ENCODE measurements around the gene SV2A.
"Not testable (repeated sequence)": the region's sequence is repeated elsewhere in the genome, so short reads cannot be mapped to it uniquely, and the experiment has no call there.

SV2A gene

GRCh38 chr1:149963358-149963757 is 45.7 kb upstream of the SV2A start:
- Histone ChIP-seq H4K20me1 (ENCODE audit: insufficient read depth, low read length) (no peaks in the 10 kb centered on the region), H3K9ac (ENCODE audit: low read length) (no peak overlapping the region), H3K36me3 (replicated peaks; ENCODE audit: low read depth, low read length) (peaks cover 22% of the 10 kb centered on the region), H3K27ac (ENCODE audit: low read length) (no peak overlapping the region), H3K4me1 (ENCODE audit: low read length) (no peaks in the 10 kb centered on the region), H3K9me3 (ENCODE audit: insufficient read depth, low read length) (no peaks in the 10 kb centered on the region), H3K79me2 (ENCODE audit: low read length) (no peaks in the 10 kb centered on the region), H2AFZ (ENCODE audit: low read depth, low read length) (no peak overlapping the region), H3K4me2 (ENCODE audit: low read length) (no peak overlapping the region), H3K27me3 (ENCODE audit: low read depth, low read length) (no peaks in the 10 kb centered on the region), H3K4me3 (ENCODE audit: low read length) (no peak overlapping the region)
- TF ChIP-seq CTCF (IDR thresholded peaks at IDR 0.05; ENCODE audit: low read depth, low read length) (no peak), EZH2phosphoT487 (IDR thresholded peaks at IDR 0.05; ENCODE audit: low read depth) (no peak)

GRCh38 chr1:149962736-149963135 is 45.1 kb upstream of the SV2A start:
- TF ChIP-seq EZH2phosphoT487 (IDR thresholded peaks at IDR 0.05; ENCODE audit: low read depth) (no peak), CTCF (IDR thresholded peaks at IDR 0.05; ENCODE audit: low read depth, low read length) (no peak)
- Histone ChIP-seq H3K4me3 (ENCODE audit: low read length) (no peak overlapping the region), H3K36me3 (replicated peaks; ENCODE audit: low read depth, low read length) (peaks cover 22% of the 10 kb centered on the region), H3K9me3 (ENCODE audit: insufficient read depth, low read length) (no peaks in the 10 kb centered on the region), H4K20me1 (ENCODE audit: insufficient read depth, low read length) (no peaks in the 10 kb centered on the region), H3K79me2 (ENCODE audit: low read length) (no peaks in the 10 kb centered on the region), H3K4me2 (ENCODE audit: low read length) (no peak overlapping the region), H2AFZ (ENCODE audit: low read depth, low read length) (no peak overlapping the region), H3K9ac (ENCODE audit: low read length) (no peak overlapping the region), H3K4me1 (ENCODE audit: low read length) (no peaks in the 10 kb centered on the region), H3K27ac (ENCODE audit: low read length) (no peak overlapping the region), H3K27me3 (ENCODE audit: low read depth, low read length) (no peaks in the 10 kb centered on the region)

- no peak overlapping the region for H3K9ac ChIP-seq (ENCODE audit: low read length)
- no peak for TF ChIP-seq EZH2phosphoT487 (IDR thresholded peaks at IDR 0.05; ENCODE audit: low read depth)
- TF ChIP-seq CTCF (IDR thresholded peaks at IDR 0.05; ENCODE audit: low read depth, low read length): peak; percentile 88
- H3K9me3 ChIP-seq (ENCODE audit: insufficient read depth, low read length): no peaks in the 10 kb centered on the region
- H3K79me2 ChIP-seq (ENCODE audit: low read length): no peaks in the 10 kb centered on the region
- H3K4me1 ChIP-seq (ENCODE audit: low read length): no peaks in the 10 kb centered on the region
- peaks cover 21% of the 10 kb centered on the region for H3K36me3 ChIP-seq (replicated peaks; ENCODE audit: low read depth, low read length)
- no peaks in the 10 kb centered on the region for H3K27me3 ChIP-seq (ENCODE audit: low read depth, low read length)
- H3K4me2 ChIP-seq (ENCODE audit: low read length): no peak overlapping the region
- H4K20me1 ChIP-seq (ENCODE audit: insufficient read depth, low read length): no peaks in the 10 kb centered on the region
- H3K4me3 ChIP-seq (ENCODE audit: low read length): no peak overlapping the region
- no peak overlapping the region for H3K27ac ChIP-seq (ENCODE audit: low read length)
- no peak overlapping the region for H2AFZ ChIP-seq (ENCODE audit: low read depth, low read length)
These were observed 44.5 kb upstream of the SV2A start for GRCh38 chr1:149962039-149962647.

GRCh38 chr1:149957548-149957947 is 39.9 kb upstream of the SV2A start:
- H3K4me2 ChIP-seq (ENCODE audit: low read length); H3K27ac ChIP-seq (ENCODE audit: low read length); H3K79me2 ChIP-seq (ENCODE audit: low read length); H3K36me3 ChIP-seq (replicated peaks; ENCODE audit: low read depth, low read length); H3K27me3 ChIP-seq (ENCODE audit: low read depth, low read length); H3K4me1 ChIP-seq (ENCODE audit: low read length); H3K9me3 ChIP-seq (ENCODE audit: insufficient read depth, low read length); H3K9ac ChIP-seq (ENCODE audit: low read length); H4K20me1 ChIP-seq (ENCODE audit: insufficient read depth, low read length); H3K4me3 ChIP-seq (ENCODE audit: low read length); H2AFZ ChIP-seq (ENCODE audit: low read depth, low read length): not testable (repeated sequence)
